Ovary (tissue), 3 donors: ENCODE data around the gene PKP2.

ENCODE experiments used
- POLR2A ChIP-seq: fragments of 450-650 bp; IDR thresholded peaks from one replicate; pipeline ENCODE4 v1.6.1; 2017; ENCODE audit warnings: antibody characterized with exemption, mild to moderate bottlenecking, moderate library complexity
- TF ChIP-seq, protein P1 (sequence below), 3 donors: fragments of 450-650 bp in 2 of 3; fragments of 200-600 bp in 1 of 3; IDR thresholded peaks; one replicate each; pipeline versions ENCODE4 v1.5.1 to v1.8.0; 2016 to 2022; ENCODE audit warnings: antibody characterized with exemption in 3 of 3, mild to moderate bottlenecking in 1 of 3
- donor health status: DM: no; HTN: no; CAD: no.

DNA sequence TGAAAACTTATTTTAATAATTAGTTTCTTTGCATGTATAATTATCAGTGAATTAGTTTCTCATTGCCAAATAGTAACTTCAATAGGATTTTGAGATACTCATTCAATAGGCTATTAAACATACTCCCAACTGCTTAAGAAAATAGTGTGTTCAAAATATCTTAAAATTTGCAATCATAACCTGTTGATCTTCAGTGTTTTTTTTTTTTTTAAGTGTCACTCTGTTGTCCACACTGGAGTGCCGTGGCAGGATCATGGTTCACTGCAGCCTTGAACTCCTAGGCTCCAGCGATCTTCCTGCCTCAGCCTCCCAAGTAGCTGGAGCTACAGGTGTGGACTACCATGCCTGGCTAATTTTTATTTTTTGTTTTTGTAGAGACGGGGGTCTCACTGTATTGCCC is 139.4 kb downstream of the PKP2 start:
- TF ChIP-seq, protein P1, sequence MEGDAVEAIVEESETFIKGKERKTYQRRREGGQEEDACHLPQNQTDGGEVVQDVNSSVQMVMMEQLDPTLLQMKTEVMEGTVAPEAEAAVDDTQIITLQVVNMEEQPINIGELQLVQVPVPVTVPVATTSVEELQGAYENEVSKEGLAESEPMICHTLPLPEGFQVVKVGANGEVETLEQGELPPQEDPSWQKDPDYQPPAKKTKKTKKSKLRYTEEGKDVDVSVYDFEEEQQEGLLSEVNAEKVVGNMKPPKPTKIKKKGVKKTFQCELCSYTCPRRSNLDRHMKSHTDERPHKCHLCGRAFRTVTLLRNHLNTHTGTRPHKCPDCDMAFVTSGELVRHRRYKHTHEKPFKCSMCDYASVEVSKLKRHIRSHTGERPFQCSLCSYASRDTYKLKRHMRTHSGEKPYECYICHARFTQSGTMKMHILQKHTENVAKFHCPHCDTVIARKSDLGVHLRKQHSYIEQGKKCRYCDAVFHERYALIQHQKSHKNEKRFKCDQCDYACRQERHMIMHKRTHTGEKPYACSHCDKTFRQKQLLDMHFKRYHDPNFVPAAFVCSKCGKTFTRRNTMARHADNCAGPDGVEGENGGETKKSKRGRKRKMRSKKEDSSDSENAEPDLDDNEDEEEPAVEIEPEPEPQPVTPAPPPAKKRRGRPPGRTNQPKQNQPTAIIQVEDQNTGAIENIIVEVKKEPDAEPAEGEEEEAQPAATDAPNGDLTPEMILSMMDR (IDR thresholded peaks at IDR 0.05) = no peak
- no peak for TF ChIP-seq POLR2A
